ENCODE results near the gene SLAIN1. TPM values are rescaled to one million over a fixed set of nuclear protein-coding genes. Genes with fewer than 3 reads are reported as not detected.

Gene SLAIN1
- total and polyA plus RNA-seq, 2 donors (not counting 3 experiments of a cell fraction or from before 2014, with no cell fraction given), result 4.1 to 4.3 TPM

GRCh38 chr13:77732287-77732686 is 34.8 kb downstream of the SLAIN1 start:
- BruUV-seq (replicated peaks), result no TSS peak
- intact Hi-C loops (cut with micrococcal nuclease), result no loop called here
- CTCF ChIA-PET, result no interaction called here

More at GRCh38 chr13:77732287-77732686, 34.8 kb downstream of the SLAIN1 start:
- Histone ChIP-seq H3K9me3 (replicated peaks; ENCODE audit: control insufficient read depth, insufficient read depth, low read length) (no peaks in the 10 kb centered on the region), H3K79me2 (ENCODE audit: control insufficient read depth, insufficient read depth, low read length) (no peaks in the 10 kb centered on the region), H3K27ac (ENCODE audit: insufficient read depth, low read depth, low read length) (no peak overlapping the region), H3K9me1 (replicated peaks; ENCODE audit: control insufficient read depth, extremely low read depth, insufficient read depth, low read length) (no peaks in the 10 kb centered on the region), H2AFZ (ENCODE audit: low read depth, low read length) (no peak overlapping the region), H4K20me1 (replicated peaks; ENCODE audit: control insufficient read depth, extremely low read depth, insufficient read depth, low read length) (no peaks in the 10 kb centered on the region), H3K4me3 (replicated peaks in 1 of 3; ENCODE audit: insufficient read depth in 1 of 3, low read depth in 1 of 3, low read length in 3 of 3) (no peak overlapping the region), H3K27me3 (ENCODE audit: control insufficient read depth in 2 of 2, insufficient read depth in 2 of 2, low read length in 2 of 2) (no peaks in the 10 kb centered on the region), H3K36me3 (ENCODE audit: control insufficient read depth in 2 of 2, extremely low read depth in 1 of 2, insufficient read depth in 2 of 2, low read length in 2 of 2) (no peaks in the 10 kb centered on the region), H3K4me2 (ENCODE audit: insufficient read depth, low read length) (no peak overlapping the region), H3K4me1 (ENCODE audit: control insufficient read depth, extremely low read depth, insufficient read depth, low read length) (no peaks in the 10 kb centered on the region), H3K9ac (replicated peaks; ENCODE audit: extremely low read depth, insufficient read depth, low read length) (no peak overlapping the region)
- no peak for FAIRE-seq
- dilution Hi-C loops (cut with MboI; ENCODE audit: extremely low pct_ligation_motif_present, low sequenced_read_pairs), result no loop called here
- POLR2A ChIA-PET, result no interaction called here
- no peak for DNase-seq (ENCODE audit: low read depth, low spot score)
- no peak for TF ChIP-seq FOS (IDR thresholded peaks at IDR 0.05; ENCODE audit: borderline replicate concordance, insufficient read depth, low read length)
- no peak for TF ChIP-seq EZH2 (IDR thresholded peaks at IDR 0.05; ENCODE audit: borderline replicate concordance, low read depth, low read length, severe bottlenecking)
- TF ChIP-seq MYC (IDR thresholded peaks at IDR 0.05; ENCODE audit: low read depth, low read length), result no peak
- no peak for TF ChIP-seq MAX (IDR thresholded peaks at IDR 0.05; ENCODE audit: insufficient read depth, insufficient read length)
- TF ChIP-seq JUN (IDR thresholded peaks at IDR 0.05; ENCODE audit: borderline replicate concordance, insufficient read depth, insufficient read length, low read depth), result no peak
- TF ChIP-seq POLR2AphosphoS5 (IDR thresholded peaks at IDR 0.05; ENCODE audit: insufficient read depth, low read depth, low read length), result no peak
- TF ChIP-seq CTCF (IDR thresholded peaks at IDR 0.05; ENCODE audit: extremely low read depth in 1 of 2, insufficient read depth in 1 of 2, low read depth in 1 of 2, low read length in 2 of 2), result no peak
- TF ChIP-seq POLR2A (IDR thresholded peaks at IDR 0.05; ENCODE audit: low read depth, low read length), result no peak
